NOMO-1 treated with dmso at 0.1 percent for 144 hours (cell line): ENCODE results near the gene TMEM222.

Source experiments
- DNase-seq: peaks from one replicate; lab custom pipeline; 2025; ENCODE audit not compliant: unreplicated experiment; lab: John Stamatoyannopoulos, UW

TMEM222 gene

DNA sequence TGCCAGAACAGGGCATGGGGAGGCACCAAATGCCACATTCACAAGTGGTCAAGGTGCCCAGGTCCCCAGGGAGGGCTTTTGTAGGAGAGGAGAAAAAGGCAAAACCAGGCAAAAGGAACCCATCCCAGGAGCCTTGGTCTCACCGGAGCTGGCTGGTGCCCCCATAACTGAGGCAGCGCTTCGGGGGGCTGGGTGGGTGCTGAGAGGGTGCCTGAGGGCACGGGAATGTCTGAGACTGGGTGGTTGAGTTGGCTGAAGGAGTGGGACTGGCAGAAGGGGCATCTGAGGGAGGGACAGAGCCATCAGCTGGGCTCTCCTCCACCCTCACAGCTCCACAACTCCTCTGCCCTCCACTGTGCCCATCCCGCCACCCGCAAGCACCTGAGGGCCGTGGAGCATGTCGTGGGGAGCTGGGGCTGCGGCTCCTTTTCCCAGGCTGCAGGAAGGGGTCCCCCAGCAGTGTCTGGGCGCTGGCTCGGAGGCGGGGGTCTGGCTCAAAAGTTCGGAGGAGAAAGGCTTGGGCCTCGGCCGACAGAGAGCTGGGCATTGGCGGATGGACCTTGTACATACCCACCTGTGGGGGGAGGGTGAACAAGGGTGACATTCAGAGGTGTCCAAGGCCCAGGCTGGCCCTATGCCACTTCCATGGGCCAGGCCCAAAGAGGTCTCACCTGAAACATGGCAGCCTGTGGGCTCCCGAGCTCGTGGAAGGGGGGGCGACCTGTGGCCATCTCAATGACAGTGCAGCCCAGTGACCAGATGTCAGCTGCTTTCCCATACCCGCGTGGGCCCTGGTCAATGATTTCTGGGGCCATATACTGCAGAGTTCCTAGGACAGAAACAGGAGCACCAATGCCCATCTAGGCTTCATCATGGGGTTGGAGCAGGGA is 36.3 kb downstream of the TMEM222 start:
- no peak for DNase-seq

GRCh38 chr1:27358928-27359313 is 37.0 kb downstream of the TMEM222 start:
- no peak for DNase-seq

GRCh38 chr1:27359822-27360158 is 37.8 kb downstream of the TMEM222 start:
- no peak for DNase-seq

DNA sequence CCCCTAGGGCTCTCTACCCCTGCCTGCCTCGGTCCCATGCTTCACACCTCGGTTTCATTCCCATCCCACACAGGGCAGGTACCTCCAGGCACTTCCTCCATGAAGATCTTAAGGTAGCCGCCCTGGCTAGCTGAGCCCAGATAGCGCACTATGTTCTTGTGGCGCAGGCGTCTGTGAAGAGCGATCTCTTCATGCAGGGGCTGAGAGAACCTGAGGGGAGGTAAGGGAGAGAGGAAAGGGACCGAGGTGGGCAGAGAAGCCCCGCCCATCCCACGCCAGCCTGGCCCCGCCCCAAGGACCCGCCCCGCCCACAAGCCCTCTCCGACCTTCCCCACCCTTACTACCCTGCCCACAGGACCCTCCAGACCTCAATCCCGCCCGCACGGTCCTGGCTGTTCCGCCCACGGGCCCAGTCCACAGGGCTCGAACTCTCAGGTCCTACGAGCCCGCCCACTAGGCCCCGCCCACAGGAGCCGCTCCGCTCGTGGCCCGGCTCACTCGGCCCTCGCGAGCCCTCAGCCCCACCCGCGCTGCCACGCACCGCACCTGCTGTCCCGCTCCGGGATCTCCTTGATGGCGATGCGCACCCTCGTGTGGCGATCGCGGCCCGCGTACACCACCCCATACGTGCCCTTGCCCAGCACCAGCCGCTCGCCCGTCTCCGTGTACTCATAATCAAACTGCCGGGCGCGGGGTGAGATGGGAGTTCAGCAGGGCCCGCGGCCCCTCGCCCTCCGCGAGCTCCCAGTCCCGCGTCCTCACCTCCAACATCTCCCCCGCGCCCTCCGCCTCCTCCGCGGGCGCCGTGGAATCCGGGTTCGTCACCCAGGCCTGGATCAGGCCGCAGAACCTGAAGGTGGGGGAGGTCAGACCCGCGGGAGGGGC is 38.4 kb downstream of the TMEM222 start:
- DNase-seq = no peak

GRCh38 chr1:27361044-27361402 is 39.1 kb downstream of the TMEM222 start:
- DNase-seq = no peak

DNA sequence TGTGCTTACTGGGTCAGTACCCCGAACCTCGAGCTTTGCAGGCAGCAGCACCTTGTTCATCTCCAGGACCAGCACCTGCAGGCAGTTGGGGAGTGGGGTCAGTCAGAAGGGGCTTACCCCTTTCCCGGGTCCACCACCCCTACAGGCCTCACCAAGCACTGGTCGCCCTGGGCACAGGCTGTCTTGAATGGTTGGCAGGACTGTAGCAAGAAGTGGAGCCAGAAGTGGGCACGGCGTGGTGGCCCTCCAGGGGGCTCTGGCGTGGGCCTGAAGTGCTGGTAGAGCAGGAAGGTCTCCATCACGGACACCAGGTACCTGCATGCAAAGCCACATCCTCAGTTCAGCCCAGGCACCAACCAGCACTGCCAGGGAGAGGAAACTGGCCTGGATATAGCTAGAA is 39.6 kb downstream of the TMEM222 start:
- no peak for DNase-seq

GRCh38 chr1:27363766-27364695 is 42.1 kb downstream of the TMEM222 start:
- DNase-seq = no peak

GRCh38 chr1:27364696-27365371 is 42.9 kb downstream of the TMEM222 start:
- no peak for DNase-seq

DNA sequence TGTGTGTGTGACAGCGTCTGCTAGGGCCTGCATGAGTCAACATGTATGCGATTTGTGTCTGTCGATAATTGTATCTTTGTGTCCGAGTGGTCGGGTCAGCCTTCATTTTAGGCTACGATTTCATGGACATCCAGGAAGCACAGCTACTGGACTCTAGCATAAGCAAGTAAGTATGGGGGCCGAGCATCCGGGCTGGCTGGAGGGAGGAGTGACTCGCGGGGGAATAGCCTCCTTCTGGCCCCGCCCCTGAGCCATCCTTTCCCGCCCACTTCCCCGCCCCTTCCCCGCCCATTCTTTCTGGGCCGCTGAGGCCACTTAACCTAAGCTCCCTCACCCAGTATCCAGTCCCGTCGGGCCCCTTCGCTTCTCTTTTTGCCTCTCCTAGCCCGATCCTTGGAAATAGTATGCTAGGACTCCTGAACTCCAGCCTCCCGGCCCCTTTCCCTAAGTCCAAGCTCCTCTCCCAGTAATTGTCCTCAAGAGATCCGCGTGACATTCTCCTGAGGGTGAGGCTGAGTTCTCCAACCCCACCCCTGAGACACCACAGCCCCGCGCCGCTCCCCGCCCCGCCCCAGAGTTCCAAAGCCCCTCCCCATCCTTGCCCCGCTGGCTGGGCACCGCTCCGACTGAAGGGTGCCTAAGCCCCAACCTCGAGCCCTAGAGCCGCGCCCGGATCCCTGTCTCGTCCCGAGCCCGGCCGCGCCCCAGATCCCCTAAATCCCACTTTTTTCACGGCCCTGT is 43.6 kb downstream of the TMEM222 start:
- peak; percentile 61 for DNase-seq

DNA sequence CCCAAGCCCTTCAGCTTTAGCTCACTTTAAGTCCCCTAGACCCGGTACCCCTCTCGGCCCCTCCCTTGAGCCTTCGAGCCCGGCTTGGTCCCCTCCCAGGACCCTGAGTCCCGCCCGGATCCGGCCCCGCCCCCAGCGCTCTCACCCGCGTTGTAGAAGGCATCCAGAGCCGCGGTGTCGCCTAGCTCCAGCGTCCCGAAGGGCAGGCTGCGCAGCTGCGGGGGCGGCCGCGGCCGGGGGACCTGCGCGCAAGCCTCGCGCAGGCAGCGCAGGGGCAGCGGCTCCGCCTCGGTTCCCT is 44.1 kb downstream of the TMEM222 start:
- peak; percentile 9 for DNase-seq

DNA sequence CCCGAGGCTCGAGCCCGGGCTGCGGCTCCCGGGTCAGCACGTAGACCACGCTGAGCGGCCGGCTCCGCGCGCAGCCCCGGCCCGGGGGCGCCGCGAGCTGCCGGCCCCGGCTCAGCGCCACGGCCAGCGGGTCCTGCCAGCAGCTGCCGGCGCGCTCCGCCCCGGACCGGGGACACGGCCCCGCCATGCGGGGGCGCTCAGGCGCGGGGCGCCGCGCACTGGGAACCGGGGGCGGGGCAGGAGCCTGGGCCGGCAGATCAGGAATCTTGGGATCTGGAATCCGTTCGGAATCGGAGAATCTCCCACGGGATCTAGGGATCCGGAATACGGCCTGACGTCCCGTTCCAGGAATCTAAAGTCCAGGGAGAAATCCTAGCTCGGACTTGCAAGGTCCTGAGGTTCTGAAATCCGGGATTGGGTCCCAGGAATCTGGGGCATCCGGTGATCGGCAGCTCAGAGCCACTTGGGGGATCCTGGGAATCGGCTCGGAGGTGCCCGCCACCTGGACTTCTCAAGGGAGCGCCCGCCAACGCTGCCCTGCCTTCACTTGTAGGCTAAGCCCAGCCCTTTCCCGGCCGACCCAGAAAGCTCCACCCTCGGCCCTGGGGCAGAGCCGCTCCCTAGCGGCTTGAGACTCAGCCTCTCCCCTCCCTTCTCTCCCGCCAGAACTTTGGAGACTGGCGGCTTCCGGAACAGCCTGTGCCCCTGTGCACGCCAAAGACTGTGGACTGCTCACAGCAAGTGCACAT is 44.6 kb downstream of the TMEM222 start, which contains the start of gene MAP3K6:
MAP3K6 (minus strand) TSS at position 551 of the 749 bp plus-strand sequence; CDS start at position 187, 364 bp downstream.
- DNase-seq = peak; percentile 51

GRCh38 chr1:27367160-27367650 is 45.2 kb downstream of the TMEM222 start:
- no peak for DNase-seq

DNA sequence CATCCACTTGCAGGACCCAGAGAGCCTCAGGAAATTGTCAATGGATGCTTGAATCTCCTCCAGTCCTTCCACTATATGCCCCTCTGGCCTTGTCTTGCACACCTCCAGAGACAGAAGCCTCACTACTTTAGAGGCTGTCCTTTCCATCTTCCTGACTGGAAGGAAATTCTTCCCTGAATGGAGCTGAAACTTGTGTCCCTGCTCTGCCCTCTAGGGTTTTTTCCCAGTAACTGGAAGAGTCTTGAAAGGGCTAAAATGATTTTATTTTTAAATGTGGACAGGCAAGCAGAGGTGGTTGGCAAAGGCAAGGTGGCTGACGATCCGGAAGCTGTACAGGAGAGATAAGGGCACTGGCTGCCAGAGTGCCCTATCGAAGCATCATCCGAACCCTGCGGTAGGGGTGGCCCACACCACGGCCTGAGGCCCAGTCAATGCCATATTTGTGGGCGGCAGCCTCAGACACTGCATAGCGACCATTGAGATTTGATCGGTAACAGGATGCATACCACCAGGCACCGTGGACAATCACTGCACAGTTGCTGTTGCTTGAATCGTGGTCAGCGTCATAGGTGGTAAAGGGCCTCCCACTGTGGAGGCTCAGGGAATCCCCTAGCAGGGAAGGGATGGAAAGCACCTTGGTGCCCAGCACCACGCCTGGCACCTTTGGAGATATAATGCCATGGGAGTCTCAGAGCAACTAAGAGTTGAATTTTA is 47.1 kb downstream of the TMEM222 start:
- no peak for DNase-seq

DNA sequence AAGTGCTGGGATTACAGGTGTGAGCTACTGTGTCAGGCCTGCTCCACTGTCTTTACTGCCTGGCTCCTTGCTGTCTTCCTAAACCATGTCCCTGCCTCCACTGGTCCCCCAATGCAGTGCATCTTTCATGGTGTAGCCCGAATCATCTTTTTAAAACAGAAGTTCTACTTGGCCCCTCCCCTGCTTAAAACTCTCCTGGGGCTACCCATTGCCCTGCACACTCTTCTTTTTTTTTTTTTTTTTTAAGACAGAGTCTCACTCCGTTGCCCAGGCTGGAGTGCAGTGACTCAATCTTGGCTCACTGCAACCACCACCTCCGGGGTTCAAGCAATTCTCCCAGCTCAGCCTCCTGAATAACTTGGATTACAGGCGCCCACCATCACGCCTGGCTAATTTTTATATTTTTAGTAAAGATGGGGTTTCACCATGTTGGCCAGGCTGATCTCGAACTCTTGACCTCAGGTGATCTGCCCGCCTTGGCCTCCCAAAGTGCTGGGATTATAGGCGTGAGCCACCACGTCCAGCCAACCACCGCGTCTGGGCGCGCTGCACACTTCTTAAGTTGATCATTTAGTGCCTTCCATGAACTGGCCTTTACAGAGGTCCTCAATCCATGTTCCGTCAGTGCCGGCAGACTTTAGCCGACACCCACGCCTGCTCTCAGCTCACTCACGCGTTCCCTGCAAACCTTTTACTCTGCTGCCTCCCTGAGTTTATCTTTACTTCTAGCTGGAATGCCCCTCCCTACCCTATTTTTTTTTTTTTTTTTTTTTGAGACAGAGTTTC is 50.3 kb downstream of the TMEM222 start:
- DNase-seq = no peak

DNA sequence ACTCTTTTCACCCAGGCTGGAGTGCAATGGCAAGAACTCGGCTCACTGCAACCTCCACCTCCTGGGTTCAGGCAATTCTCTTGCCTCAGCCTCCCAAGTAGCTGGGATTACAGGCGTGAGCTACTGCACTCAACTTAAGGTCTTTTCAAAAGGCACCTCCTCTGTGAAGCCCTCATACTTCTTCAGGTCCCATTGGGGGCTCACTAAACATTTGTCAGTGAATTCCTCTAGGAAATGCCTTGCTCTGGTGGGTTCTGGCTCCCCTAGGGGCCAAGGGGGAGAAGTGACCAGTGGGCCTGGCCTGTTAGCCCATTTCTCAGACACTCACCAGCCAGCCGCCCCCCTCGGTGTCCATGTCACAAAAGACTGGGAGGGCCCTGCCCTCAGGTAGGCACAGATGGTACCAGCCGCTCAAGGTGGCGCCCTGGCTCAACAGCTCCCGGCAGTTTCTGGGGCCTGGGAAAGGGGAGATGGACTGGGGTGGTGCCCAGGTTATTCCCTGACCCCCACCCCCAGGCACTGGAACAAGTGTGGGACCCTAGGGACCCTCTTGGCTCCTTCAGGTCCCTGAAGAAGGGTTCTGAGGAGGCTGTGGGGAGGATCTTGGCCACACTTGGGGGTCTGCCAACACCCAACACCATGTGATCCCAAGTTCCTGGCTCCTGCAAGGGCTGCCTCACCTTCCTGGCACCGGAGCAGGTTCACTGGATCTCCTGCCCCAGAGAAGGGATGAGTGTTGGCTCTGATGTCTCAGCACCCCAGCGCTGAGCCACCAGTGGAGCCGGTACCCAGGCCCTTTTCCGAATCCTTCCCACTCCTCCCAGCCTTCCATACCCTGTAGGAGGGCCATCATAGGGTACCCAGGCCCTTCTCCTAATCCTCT is 51.1 kb downstream of the TMEM222 start:
- DNase-seq = no peak

GRCh38 chr1:27374362-27375086 is 52.6 kb downstream of the TMEM222 start, which contains the start of gene FCN3:
TSS of gene FCN3 (minus strand) at chr1:27374824. CDS start at chr1:27374818, 6 bp downstream.
- no peak for DNase-seq
